Neural cell (in vitro differentiated cells): ENCODE results near the gene KSR2. TPM values are rescaled to one million over a fixed set of nuclear protein-coding genes. Genes with fewer than 3 reads are reported as not detected.

ENCODE experiments used
- H2AFZ ChIP-seq: fragments of 200-600, 300-800 bp; sonication (generic), shearing (Covaris generic); 2 replicates; pipeline ENCODE4 v1.6.0; 2014; ENCODE audit warnings: low read depth, mild to moderate bottlenecking, antibody characterized with exemption, low read length, moderate library complexity
- H3F3A ChIP-seq: fragments of 200-600 bp; shearing (Covaris generic); 2 replicates; pipeline ENCODE4 v1.6.1; 2016; ENCODE audit warnings: mild to moderate bottlenecking, moderate library complexity, mixed read lengths, antibody characterized with exemption, low read length; ENCODE audit not compliant: insufficient read depth, poor library complexity, severe bottlenecking
- H3K27ac ChIP-seq: fragments of 200-600, 300-800 bp; sonication (generic), shearing (Covaris generic); 2 replicates; pipeline ENCODE4 v1.5.1; 2014; ENCODE audit warnings: mild to moderate bottlenecking, low read length, moderate library complexity
- H3K27me3 ChIP-seq: fragments of 300-800, 200-600 bp; sonication (generic), shearing (Covaris generic); 2 replicates; pipeline ENCODE4 v1.6.0; 2014; ENCODE audit warnings: mild to moderate bottlenecking, low read depth, low read length, moderate library complexity; ENCODE audit not compliant: insufficient read depth
- H3K36me3 ChIP-seq: fragments of 300-800, 200-600 bp; sonication (generic), shearing (Covaris generic); 2 replicates; pipeline ENCODE4 v1.5.1; 2014; ENCODE audit warnings: mild to moderate bottlenecking, antibody characterized with exemption, low read length, moderate library complexity; ENCODE audit not compliant: insufficient read depth
- H3K4me2 ChIP-seq: fragments of 300-800, 200-600 bp; sonication (generic), shearing (Covaris generic); 2 replicates; pipeline ENCODE4 v1.6.0; 2014; ENCODE audit warnings: mild to moderate bottlenecking, low read length
- H3K4me3 ChIP-seq: fragments of 300-800, 200-600 bp; sonication (generic), shearing (Covaris generic); 2 replicates; pipeline ENCODE4 v1.5.1; 2014; ENCODE audit warnings: mild to moderate bottlenecking, low read length, moderate library complexity
- H3K79me2 ChIP-seq: fragments of 200-600 bp; shearing (Covaris generic); replicated peaks from 2 replicates; pipeline ENCODE4 v1.6.0; 2014; ENCODE audit warnings: mild to moderate bottlenecking, low read length, moderate library complexity; ENCODE audit not compliant: insufficient read depth
- H3K9ac ChIP-seq: fragments of 300-800, 200-600 bp; sonication (generic), shearing (Covaris generic); 2 replicates; pipeline ENCODE4 v1.6.1; 2016; ENCODE audit warnings: mild to moderate bottlenecking, low read length, mixed read lengths
- H3K9me2 ChIP-seq: fragments of 200-600 bp; shearing (Covaris generic); 2 replicates; pipeline ENCODE4 v1.6.1; 2016; ENCODE audit warnings: mild to moderate bottlenecking, low read length, mixed read lengths; ENCODE audit not compliant: insufficient read depth
- H3K9me3 ChIP-seq: fragments of 200-600, 300-800 bp; sonication (generic), shearing (Covaris generic); 2 replicates; pipeline ENCODE4 v1.6.1; 2016; ENCODE audit warnings: mild to moderate bottlenecking, mixed run types, low read length, moderate library complexity, mixed read lengths
- H4K20me1 ChIP-seq: fragments of 200-600 bp; shearing (Covaris generic); 2 replicates; pipeline ENCODE4 v1.6.1; 2016; ENCODE audit warnings: mild to moderate bottlenecking, mixed run types; ENCODE audit not compliant: insufficient read depth
- EP300 ChIP-seq: fragments of 450-650 bp; conservative IDR thresholded peaks from 2 replicates; pipeline ENCODE4 v1.6.1; 2014; ENCODE audit warnings: antibody characterized with exemption, mild to moderate bottlenecking, moderate library complexity; ENCODE audit not compliant: poor library complexity, severe bottlenecking
- EZH2 ChIP-seq: fragments of 200-600, 300-800 bp; shearing (Covaris generic), sonication (generic); IDR thresholded peaks from 2 replicates; pipeline ENCODE4 v1.6.1; 2014; ENCODE audit warnings: antibody characterized with exemption, low read length, borderline replicate concordance, mild to moderate bottlenecking; ENCODE audit not compliant: insufficient read depth, poor library complexity, severe bottlenecking
- MXI1 ChIP-seq: fragments of 450-650 bp; conservative IDR thresholded peaks from 2 replicates; pipeline ENCODE4 v1.6.1; 2014; ENCODE audit warnings: antibody characterized with exemption, mild to moderate bottlenecking; ENCODE audit not compliant: poor library complexity, severe bottlenecking
- POLR2AphosphoS5 ChIP-seq: IDR thresholded peaks from 2 replicates; pipeline ENCODE4 v1.6.1; 2012
- RAD21 ChIP-seq: fragments of 450-650 bp; conservative IDR thresholded peaks from 2 replicates; pipeline ENCODE4 v1.6.1; 2014; ENCODE audit warnings: antibody characterized with exemption, mild to moderate bottlenecking, moderate library complexity
- REST ChIP-seq: IDR thresholded peaks from 2 replicates; pipeline ENCODE4 v1.6.1; 2012; ENCODE audit warnings: borderline replicate concordance
- SMC3 ChIP-seq: fragments of 450-650 bp; conservative IDR thresholded peaks from 2 replicates; pipeline ENCODE4 v1.6.1; 2014; ENCODE audit warnings: antibody characterized with exemption, mild to moderate bottlenecking, moderate library complexity; ENCODE audit not compliant: poor library complexity
- TAF1 ChIP-seq: IDR thresholded peaks from 2 replicates; pipeline ENCODE4 v1.6.1; 2012; ENCODE audit warnings: low read depth
- polyA plus RNA-seq: library from polyadenylated mRNA; depleted of rRNA; stranded (reverse); fragments of >200 nt; gene quantifications from 2 replicates; pipeline ENCODE4 v1.2.3, GENCODE V29; 2014
- TF ChIP-seq, protein P1 (sequence below): fragments of 450-650 bp; IDR thresholded peaks from 2 replicates; pipeline ENCODE4 v1.5.1; 2014; ENCODE audit warnings: antibody characterized with exemption, mild to moderate bottlenecking, moderate library complexity; ENCODE audit not compliant: poor library complexity, severe bottlenecking

Gene KSR2
- polyA plus RNA-seq, 1 donor from 2014 or later: 3.0 TPM

DNA sequence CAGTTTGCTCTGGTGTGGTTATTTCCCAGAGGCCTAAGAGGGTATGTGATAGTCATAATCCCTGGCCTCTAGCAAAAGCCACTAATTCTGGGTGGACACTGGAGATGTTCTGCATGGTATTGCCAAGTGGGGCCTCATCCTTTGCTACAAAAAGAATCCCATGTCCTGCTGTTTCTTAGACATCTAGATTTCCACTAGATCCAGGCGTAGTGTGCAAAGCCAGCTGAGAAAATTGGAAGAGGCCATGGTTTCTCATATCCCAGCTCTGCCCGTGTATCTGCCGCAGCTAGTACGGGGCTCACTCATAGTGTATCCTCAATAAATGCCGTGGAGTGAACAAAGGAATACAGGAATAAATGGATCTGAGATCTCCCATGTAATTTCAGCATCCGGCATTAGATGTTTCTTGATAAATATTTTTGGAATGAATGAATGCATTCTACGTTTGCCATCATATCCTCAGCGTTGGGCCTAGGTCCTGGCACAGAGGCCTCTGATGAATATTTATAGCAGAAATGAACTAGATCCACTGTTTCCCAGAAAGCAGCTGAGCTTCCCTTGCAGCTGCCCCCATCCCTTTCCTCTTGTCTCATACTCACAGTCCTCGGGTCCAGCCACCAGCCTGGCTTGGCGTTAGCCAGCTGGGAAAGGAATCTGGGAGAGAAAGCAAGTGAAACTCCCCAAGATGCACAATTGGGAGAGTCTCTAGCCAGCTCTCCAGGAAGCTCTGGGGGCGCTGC lies 531.1 kb downstream of the KSR2 start:
- Histone ChIP-seq H4K20me1 (no peaks in the 10 kb centered on the region), H3F3A (no peaks in the 10 kb centered on the region), H3K79me2 (no peaks in the 10 kb centered on the region), H3K4me3 (no peak overlapping the region), H3K27ac (no peak overlapping the region), H3K36me3 (no peaks in the 10 kb centered on the region), H3K9me2 (no peaks in the 10 kb centered on the region), H3K9ac (no peak overlapping the region), H2AFZ (no peak overlapping the region), H3K9me3 (no peaks in the 10 kb centered on the region), H3K4me2 (no peak overlapping the region), H3K27me3 (no peaks in the 10 kb centered on the region)
- TF ChIP-seq TAF1 (no peak), SMC3 (no peak), POLR2AphosphoS5 (no peak), REST (no peak), MXI1 (no peak), RAD21 (no peak), EZH2 (no peak), EP300 (no peak)
- TF ChIP-seq, protein P1, sequence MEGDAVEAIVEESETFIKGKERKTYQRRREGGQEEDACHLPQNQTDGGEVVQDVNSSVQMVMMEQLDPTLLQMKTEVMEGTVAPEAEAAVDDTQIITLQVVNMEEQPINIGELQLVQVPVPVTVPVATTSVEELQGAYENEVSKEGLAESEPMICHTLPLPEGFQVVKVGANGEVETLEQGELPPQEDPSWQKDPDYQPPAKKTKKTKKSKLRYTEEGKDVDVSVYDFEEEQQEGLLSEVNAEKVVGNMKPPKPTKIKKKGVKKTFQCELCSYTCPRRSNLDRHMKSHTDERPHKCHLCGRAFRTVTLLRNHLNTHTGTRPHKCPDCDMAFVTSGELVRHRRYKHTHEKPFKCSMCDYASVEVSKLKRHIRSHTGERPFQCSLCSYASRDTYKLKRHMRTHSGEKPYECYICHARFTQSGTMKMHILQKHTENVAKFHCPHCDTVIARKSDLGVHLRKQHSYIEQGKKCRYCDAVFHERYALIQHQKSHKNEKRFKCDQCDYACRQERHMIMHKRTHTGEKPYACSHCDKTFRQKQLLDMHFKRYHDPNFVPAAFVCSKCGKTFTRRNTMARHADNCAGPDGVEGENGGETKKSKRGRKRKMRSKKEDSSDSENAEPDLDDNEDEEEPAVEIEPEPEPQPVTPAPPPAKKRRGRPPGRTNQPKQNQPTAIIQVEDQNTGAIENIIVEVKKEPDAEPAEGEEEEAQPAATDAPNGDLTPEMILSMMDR: no peak

DNA sequence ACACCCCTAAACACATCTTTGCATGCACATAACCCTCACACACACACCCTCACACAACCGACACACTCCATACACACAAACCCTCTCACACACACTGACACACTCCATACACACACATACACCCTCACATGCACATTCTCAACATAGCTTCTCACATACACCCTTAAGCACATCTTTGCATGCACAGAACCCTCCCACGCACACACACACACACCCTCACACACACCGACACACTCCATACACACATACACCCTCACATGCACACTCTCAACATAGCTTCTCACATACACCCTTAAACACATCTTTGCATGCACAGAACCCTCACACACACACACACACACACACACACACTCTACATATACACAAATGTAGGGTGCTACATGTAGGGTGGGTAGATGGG lies 534.9 kb downstream of the KSR2 start:
- Histone ChIP-seq H3K4me2 (no peak overlapping the region), H3K27me3 (no peaks in the 10 kb centered on the region), H3K36me3 (no peaks in the 10 kb centered on the region)

More for the DNA sequence above, 534.9 kb downstream of the KSR2 start:
- TF ChIP-seq RAD21 (no peak), POLR2AphosphoS5 (no peak), EZH2 (no peak), EP300 (no peak), MXI1 (no peak), SMC3 (no peak), REST (no peak), TAF1 (no peak)
- TF ChIP-seq, protein P1: no peak
- Histone ChIP-seq H4K20me1 (no peaks in the 10 kb centered on the region), H3K9ac (no peak overlapping the region), H2AFZ (no peak overlapping the region), H3K4me3 (no peak overlapping the region), H3K9me2 (no peaks in the 10 kb centered on the region), H3K27ac (no peak overlapping the region), H3F3A (no peaks in the 10 kb centered on the region), H3K79me2 (no peaks in the 10 kb centered on the region), H3K9me3 (no peaks in the 10 kb centered on the region)
